HepG2 (cell line): ENCODE data around the gene PLLP. TPM values are rescaled to one million over a fixed set of nuclear protein-coding genes. Genes with fewer than 3 reads are reported as not detected.

Source experiments
- CAMTA2 ChIP-seq: sonication (generic); formaldehyde crosslinking; IDR thresholded peaks from 2 replicates; pipeline ENCODE4 v1.4.0; 2020; ENCODE audit warnings: mild to moderate bottlenecking, missing genetic modification reagents, borderline replicate concordance
- CCDC6 ChIP-seq: sonication (generic); formaldehyde crosslinking; IDR thresholded peaks from 2 replicates; pipeline ENCODE4 v1.8.1; 2022; ENCODE audit warnings: mild to moderate bottlenecking, missing genetic modification reagents, moderate library complexity
- E2F5 ChIP-seq: sonication (generic); formaldehyde crosslinking; conservative IDR thresholded peaks from 2 replicates; pipeline ENCODE4 v1.4.0; 2020; ENCODE audit warnings: missing genetic modification reagents
- EP300 ChIP-seq, 3 experiments: sonication (generic) in 1 of 3; formaldehyde crosslinking in 1 of 3; IDR thresholded peaks; 2 replicates each; pipeline versions ENCODE4 v1.5.1 to v1.6.1; 2011 to 2020; ENCODE audit warnings: low read depth in 2 of 3, low read length in 2 of 3, borderline replicate concordance in 1 of 3, improper control_type of control experiment in 1 of 3, mild to moderate bottlenecking in 1 of 3, missing genetic modification reagents in 1 of 3, moderate library complexity in 1 of 3
- HOMEZ ChIP-seq: IDR thresholded peaks from 2 replicates; pipeline ENCODE4 v1.6.1; 2016; ENCODE audit warnings: low read depth
- KAT7 ChIP-seq: IDR thresholded peaks from 2 replicates; pipeline ENCODE4 v1.6.1; 2018; ENCODE audit warnings: borderline replicate concordance, missing compliant biosample characterization
- KLF11 ChIP-seq: IDR thresholded peaks from 2 replicates; pipeline ENCODE4 v1.6.1; 2016; ENCODE audit warnings: missing compliant biosample characterization
- MIXL1 ChIP-seq: IDR thresholded peaks from 2 replicates; pipeline ENCODE4 v1.6.1; 2016
- MXI1 ChIP-seq: IDR thresholded peaks from 3 replicates; pipeline ENCODE4 v1.6.1; 2012; ENCODE audit warnings: low read depth, low read length, inconsistent platforms, borderline replicate concordance
- RAD21 ChIP-seq: fragments of 450-650 bp; formaldehyde crosslinking; IDR thresholded peaks from 2 replicates; pipeline ENCODE4 v1.5.0; 2020; ENCODE audit warnings: mild to moderate bottlenecking
- RXRA ChIP-seq: sonication (generic); formaldehyde crosslinking; IDR thresholded peaks from 2 replicates; pipeline ENCODE4 v1.5.1; 2020; ENCODE audit warnings: missing genetic modification reagents
- SALL1 ChIP-seq: sonication (generic); formaldehyde crosslinking; IDR thresholded peaks from 2 replicates; pipeline ENCODE4 v1.8.0; 2022; ENCODE audit warnings: mild to moderate bottlenecking, missing genetic modification reagents
- SNAPC5 ChIP-seq: sonication (generic); formaldehyde crosslinking; IDR thresholded peaks from 2 replicates; pipeline ENCODE4 v1.8.1; 2023; ENCODE audit warnings: mild to moderate bottlenecking, missing genetic modification reagents, borderline replicate concordance
- SP4 ChIP-seq: sonication (generic); formaldehyde crosslinking; IDR thresholded peaks from 2 replicates; pipeline ENCODE4 v1.8.1; 2023; ENCODE audit warnings: mild to moderate bottlenecking, missing genetic modification reagents
- SP5 ChIP-seq: IDR thresholded peaks from 2 replicates; pipeline ENCODE4 v1.6.1; 2016; ENCODE audit warnings: low read depth, borderline replicate concordance
- XBP1 ChIP-seq: sonication (generic); formaldehyde crosslinking; IDR thresholded peaks from 2 replicates; pipeline ENCODE4 v1.5.0; 2020; ENCODE audit warnings: missing genetic modification reagents
- XRCC5 ChIP-seq: fragments of 200-400 bp; formaldehyde crosslinking; optimal IDR thresholded peaks from 2 replicates; pipeline ENCODE3; 2017; ENCODE audit warnings: mild to moderate bottlenecking, low read length
- ZFP36L1 ChIP-seq: sonication (generic); formaldehyde crosslinking; IDR thresholded peaks from 2 replicates; pipeline ENCODE4 v1.8.0; 2022; ENCODE audit warnings: mild to moderate bottlenecking, missing genetic modification reagents, moderate library complexity
- ZGPAT ChIP-seq: IDR thresholded peaks from 2 replicates; pipeline ENCODE4 v1.6.1; 2016; ENCODE audit warnings: mild to moderate bottlenecking
- ZNF256 ChIP-seq: sonication (generic); formaldehyde crosslinking; conservative IDR thresholded peaks from 2 replicates; pipeline ENCODE4 v1.4.0; 2020; ENCODE audit warnings: missing genetic modification reagents
- ZNF264 ChIP-seq: sonication (generic); formaldehyde crosslinking; IDR thresholded peaks from 2 replicates; pipeline ENCODE4 v1.4.0; 2020; ENCODE audit warnings: missing genetic modification reagents
- ZNF513 ChIP-seq: sonication (generic); formaldehyde crosslinking; conservative IDR thresholded peaks from 2 replicates; pipeline ENCODE4 v1.5.0; 2020; ENCODE audit warnings: missing genetic modification reagents
- polyA plus RNA-seq, 8 experiments: library from polyadenylated mRNA; depleted of rRNA in 3 of 8; stranded (reverse) in 7 of 8; unstranded in 1 of 8; fragments of >200 nt; fragmentation: Illumina TruSeq in 4 of 8; extraction: Trizol in 4 of 8; gene quantifications; 2 replicates each; pipeline versions ENCODE4 v1.2.1 to v1.2.3, GENCODE V29; 2011 to 2016; ENCODE audit warnings: low read depth in 4 of 8, missing spikeins in 1 of 8, mixed read lengths in 1 of 8; ENCODE audit not compliant: insufficient read depth in 1 of 8
- total RNA-seq, 5 experiments: library from RNA; depleted of rRNA; stranded (reverse); fragments of >200 nt; fragmentation: Illumina TruSeq; extraction: Trizol; gene quantifications; 2 replicates each; pipeline ENCODE4 v1.2.3, GENCODE V29; 2016; ENCODE audit warnings: low read depth in 1 of 5

The PLLP gene
- total and polyA plus RNA-seq, 2 of the 13 experiments (the other 11 are each of a cell fraction or from before 2014, with no cell fraction given): 60.6 to 127 TPM

- TF ChIP-seq ZNF256 (CRISPR knock-in tag): peak; percentile 76; the same call in 1 of the 2 replicates
- 0 out of 4 replicates have a peak, but pooled peaks of 1 of the 2 experiments have one; percentile 7 for TF ChIP-seq EP300 (IDR thresholded peaks at IDR 0.05; ENCODE audit: low read depth in 2 of 2, low read length in 2 of 2)
- 0 out of 2 replicates have a peak, but pooled peaks have one; percentile 51 for TF ChIP-seq EP300 (CRISPR knock-in tag; IDR thresholded peaks at IDR 0.05; ENCODE audit: borderline replicate concordance)
- TF ChIP-seq ZGPAT (CRISPR knock-in tag): peak; percentile 90
- TF ChIP-seq SNAPC5 (CRISPR knock-in tag): peak; percentile 94; the same call in 1 of the 2 replicates
- TF ChIP-seq SP4 (CRISPR knock-in tag): peak; percentile 91
- peak; percentile 47 for TF ChIP-seq MIXL1 (CRISPR knock-in tag)
- TF ChIP-seq ZNF513 (CRISPR knock-in tag): 0 out of 2 replicates have a peak, but pooled peaks have one; percentile 63
- TF ChIP-seq ZNF264 (CRISPR knock-in tag): peak; percentile 60
- peak; percentile 97 for TF ChIP-seq XRCC5
- no peak for TF ChIP-seq CAMTA2 (CRISPR knock-in tag)
- no peak for TF ChIP-seq KAT7 (CRISPR knock-in tag)
- peak; percentile 98 for TF ChIP-seq MXI1
- TF ChIP-seq XBP1 (CRISPR knock-in tag): peak; percentile 56; the same call in 1 of the 2 replicates
- TF ChIP-seq RAD21 (CRISPR knock-in tag): peak; percentile 79
- peak; percentile 61 for TF ChIP-seq SP5 (CRISPR knock-in tag)
- peak; percentile 83; the same call in 1 of the 2 replicates for TF ChIP-seq CCDC6 (CRISPR knock-in tag)
- 0 out of 2 replicates have a peak, but pooled peaks have one; percentile 17 for TF ChIP-seq E2F5 (CRISPR knock-in tag)
- TF ChIP-seq SALL1 (CRISPR knock-in tag): peak; percentile 89
- TF ChIP-seq RXRA (CRISPR knock-in tag): peak; percentile 92
- TF ChIP-seq KLF11 (CRISPR knock-in tag): no peak
- TF ChIP-seq ZFP36L1 (CRISPR knock-in tag): peak; percentile 93; the same call in 1 of the 2 replicates
- 0 out of 2 replicates have a peak, but pooled peaks have one; percentile 31 for TF ChIP-seq HOMEZ
These were observed 39.6 kb downstream of the PLLP start, which contains the start of gene ARL2BP (continued) for GRCh38 chr16:57244767-57245471.
